Mucosa of rectum (tissue), 2 donors: ENCODE measurements around the gene CASTOR2.

Experiments
- H3K27ac ChIP-seq, 2 donors: one replicate each; pipeline ENCODE4 v1.7.0; 2013; ENCODE audit warnings: inconsistent platforms in 2 of 2, low read depth in 2 of 2, low read length in 2 of 2
- H3K27me3 ChIP-seq, 2 donors: one replicate each; pipeline ENCODE4 v1.7.0; 2013; ENCODE audit warnings: low read length in 2 of 2; ENCODE audit not compliant: control insufficient read depth in 2 of 2, insufficient read depth in 2 of 2
- H3K36me3 ChIP-seq, 2 donors: one replicate each; pipeline ENCODE4 v1.7.0; 2013; ENCODE audit warnings: low read length in 2 of 2; ENCODE audit not compliant: control insufficient read depth in 2 of 2, insufficient read depth in 2 of 2
- H3K4me1 ChIP-seq, 2 donors: one replicate each; pipeline ENCODE4 v1.7.0; 2013; ENCODE audit warnings: low read length in 2 of 2, mild to moderate bottlenecking in 1 of 2; ENCODE audit not compliant: control insufficient read depth in 2 of 2, insufficient read depth in 2 of 2
- H3K4me3 ChIP-seq, 2 donors: one replicate each; pipeline ENCODE4 v1.7.0; 2013; ENCODE audit warnings: low read length in 2 of 2
- H3K9ac ChIP-seq, 2 donors: one replicate each; pipeline ENCODE4 v1.7.0; 2013; ENCODE audit warnings: low read length in 2 of 2, low read depth in 1 of 2, mild to moderate bottlenecking in 1 of 2
- H3K9me3 ChIP-seq, 2 donors: one replicate each; pipeline ENCODE4 v1.7.0; 2013; ENCODE audit warnings: low read length in 2 of 2; ENCODE audit not compliant: control insufficient read depth in 2 of 2
- donor health status: healthy.
- donor health status: Normal muscosa, but diverticular disease.

Gene CASTOR2

GRCh38 chr7:75033064-75033463, 68.6 kb downstream of the CASTOR2 start:
- H3K4me1 ChIP-seq = no peaks in the 10 kb centered on the region
- no peaks in the 10 kb centered on the region for H3K36me3 ChIP-seq
- H3K9me3 ChIP-seq = no peaks in the 10 kb centered on the region
- H3K27me3 ChIP-seq = no peaks in the 10 kb centered on the region
- H3K27ac ChIP-seq = no peak overlapping the region
- no peak overlapping the region for H3K4me3 ChIP-seq
- H3K9ac ChIP-seq = no peak overlapping the region

- Histone ChIP-seq H3K9ac (no peak overlapping the region), H3K4me1 (no peaks in the 10 kb centered on the region), H3K9me3 (no peaks in the 10 kb centered on the region), H3K27me3 (no peaks in the 10 kb centered on the region), H3K36me3 (no peaks in the 10 kb centered on the region), H3K27ac (no peak overlapping the region), H3K4me3 (no peak overlapping the region)
These were observed 69.3 kb downstream of the CASTOR2 start for GRCh38 chr7:75033826-75034225.

- Histone ChIP-seq H3K27ac (no peak overlapping the region), H3K4me1 (no peaks in the 10 kb centered on the region), H3K36me3 (peaks cover 5 to 15% of the 10 kb centered on the region in 2 donors), H3K27me3 (no peaks in the 10 kb centered on the region), H3K4me3 (no peak overlapping the region), H3K9me3 (no peaks in the 10 kb centered on the region), H3K9ac (no peak overlapping the region)
These were observed 74.0 kb downstream of the CASTOR2 start for GRCh38 chr7:75038508-75038907.

GRCh38 chr7:75039166-75039565, 74.7 kb downstream of the CASTOR2 start:
- H3K4me1 ChIP-seq = no peaks in the 10 kb centered on the region
- H3K36me3 ChIP-seq = peaks cover 9 to 17% of the 10 kb centered on the region in 2 donors
- no peaks in the 10 kb centered on the region for H3K9me3 ChIP-seq
- H3K27ac ChIP-seq = no peak overlapping the region
- no peak overlapping the region for H3K4me3 ChIP-seq
- H3K9ac ChIP-seq = no peak overlapping the region
- H3K27me3 ChIP-seq = no peaks in the 10 kb centered on the region

GRCh38 chr7:75039709-75040108, 75.2 kb downstream of the CASTOR2 start:
- Histone ChIP-seq H3K36me3 (peaks cover 9 to 17% of the 10 kb centered on the region in 2 donors), H3K27me3 (no peaks in the 10 kb centered on the region), H3K4me1 (no peaks in the 10 kb centered on the region), H3K9me3 (no peaks in the 10 kb centered on the region), H3K27ac (no peak overlapping the region), H3K9ac (no peak overlapping the region), H3K4me3 (no peak overlapping the region)

GRCh38 chr7:75040512-75040911, 76.0 kb downstream of the CASTOR2 start:
- no peak overlapping the region for H3K27ac ChIP-seq
- no peaks in the 10 kb centered on the region for H3K9me3 ChIP-seq
- no peak overlapping the region for H3K4me3 ChIP-seq
- H3K27me3 ChIP-seq = no peaks in the 10 kb centered on the region
- no peak overlapping the region for H3K9ac ChIP-seq
- H3K36me3 ChIP-seq = peaks cover 9 to 17% of the 10 kb centered on the region in 2 donors
- H3K4me1 ChIP-seq = no peaks in the 10 kb centered on the region

GRCh38 chr7:75042286-75042685, 77.8 kb downstream of the CASTOR2 start:
- H3K27ac ChIP-seq = no peak overlapping the region
- no peak overlapping the region for H3K4me3 ChIP-seq
- H3K9me3 ChIP-seq = no peaks in the 10 kb centered on the region
- no peak overlapping the region for H3K9ac ChIP-seq
- no peaks in the 10 kb centered on the region for H3K27me3 ChIP-seq
- peaks cover 12 to 17% of the 10 kb centered on the region in 2 donors for H3K36me3 ChIP-seq
- no peaks in the 10 kb centered on the region for H3K4me1 ChIP-seq

GRCh38 chr7:75042831-75043703, 78.6 kb downstream of the CASTOR2 start:
- Histone ChIP-seq H3K9me3 (no peaks in the 10 kb centered on the region), H3K4me3 (no peak overlapping the region), H3K27me3 (no peaks in the 10 kb centered on the region), H3K9ac (no peak overlapping the region), H3K4me1 (no peaks in the 10 kb centered on the region), H3K27ac (no peak overlapping the region), H3K36me3 (peaks cover 12 to 17% of the 10 kb centered on the region in 2 donors)

GRCh38 chr7:75045881-75046280, 81.4 kb downstream of the CASTOR2 start:
- H3K9ac ChIP-seq = no peak overlapping the region
- H3K9me3 ChIP-seq = no peaks in the 10 kb centered on the region
- H3K4me3 ChIP-seq = no peak overlapping the region
- H3K27me3 ChIP-seq = no peaks in the 10 kb centered on the region
- no peak overlapping the region for H3K27ac ChIP-seq
- H3K36me3 ChIP-seq = peaks cover 19 to 29% of the 10 kb centered on the region in 2 donors
- H3K4me1 ChIP-seq = no peaks in the 10 kb centered on the region

GRCh38 chr7:75048435-75049379, 84.2 kb downstream of the CASTOR2 start:
- no peak overlapping the region for H3K9ac ChIP-seq
- no peaks in the 10 kb centered on the region for H3K4me1 ChIP-seq
- H3K36me3 ChIP-seq = peaks cover 30 to 31% of the 10 kb centered on the region in 2 donors
- no peak overlapping the region for H3K27ac ChIP-seq
- no peaks in the 10 kb centered on the region for H3K9me3 ChIP-seq
- H3K27me3 ChIP-seq = no peaks in the 10 kb centered on the region
- H3K4me3 ChIP-seq = no peak overlapping the region
